Hematopoietic multipotent progenitor cell treated with erythropoietin and hydrocortisone succinate and interleukin-3 and kit ligand, for 8 days (in vitro differentiated cells): Measurements from ENCODE around the gene DRGX.
A peak's percentile ranks its signal among the peaks of the same experiment; 100 is the strongest.

Experiments used
- DNase-seq: peaks from one replicate; pipeline ENCODE4 v3.0.0-alpha.2; 2015

Gene DRGX

DNA sequence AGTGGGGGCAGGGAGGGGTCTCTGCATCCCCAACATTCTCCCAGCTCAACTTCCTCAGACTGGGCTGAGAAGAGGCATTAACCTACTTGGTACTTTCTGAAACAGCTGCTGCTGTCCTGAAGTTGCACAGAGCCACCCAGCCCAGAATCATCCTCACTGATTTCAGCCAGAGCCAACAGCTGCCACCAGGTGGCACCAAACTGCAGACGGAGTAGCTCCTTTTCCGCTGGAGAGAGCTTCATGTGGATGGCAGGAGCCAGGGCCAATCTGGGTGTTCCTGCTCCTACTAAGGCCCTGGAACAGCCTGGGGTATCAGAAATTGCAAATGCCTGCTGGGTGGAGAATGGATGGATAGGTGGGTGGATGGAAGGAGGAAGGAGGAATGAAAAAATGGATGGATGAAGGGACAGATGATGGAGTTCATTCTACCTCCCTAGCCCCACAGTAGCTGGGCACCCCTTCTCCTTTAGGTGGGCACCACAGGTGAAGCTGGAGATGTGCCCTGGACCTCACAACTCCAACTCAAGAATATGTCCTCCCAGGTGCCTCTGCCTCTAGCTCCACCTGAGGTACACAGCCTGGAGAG is 11.8 kb upstream of the DRGX start:
- DNase-seq: peak; percentile 68

DNA sequence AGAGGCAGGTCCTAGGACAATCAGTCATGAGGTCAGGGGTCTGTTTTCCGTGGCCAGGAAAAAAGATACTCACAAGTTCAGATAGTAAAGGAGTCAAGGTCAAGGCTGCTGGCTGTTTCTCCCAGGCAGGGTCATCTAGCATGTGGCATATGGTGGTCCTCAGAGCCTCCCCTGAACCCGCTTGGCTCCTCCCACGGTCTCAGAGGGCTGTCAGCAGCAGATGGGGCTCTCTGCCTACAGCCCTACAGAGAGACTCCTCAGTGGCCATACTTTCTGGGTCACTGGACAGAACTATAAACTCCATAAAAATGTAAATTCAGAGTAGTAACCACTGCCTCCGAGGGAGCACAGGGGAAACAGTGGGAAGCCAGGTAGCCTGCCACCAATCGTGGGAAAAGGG is 11.3 kb upstream of the DRGX start:
- no peak for DNase-seq

DNA sequence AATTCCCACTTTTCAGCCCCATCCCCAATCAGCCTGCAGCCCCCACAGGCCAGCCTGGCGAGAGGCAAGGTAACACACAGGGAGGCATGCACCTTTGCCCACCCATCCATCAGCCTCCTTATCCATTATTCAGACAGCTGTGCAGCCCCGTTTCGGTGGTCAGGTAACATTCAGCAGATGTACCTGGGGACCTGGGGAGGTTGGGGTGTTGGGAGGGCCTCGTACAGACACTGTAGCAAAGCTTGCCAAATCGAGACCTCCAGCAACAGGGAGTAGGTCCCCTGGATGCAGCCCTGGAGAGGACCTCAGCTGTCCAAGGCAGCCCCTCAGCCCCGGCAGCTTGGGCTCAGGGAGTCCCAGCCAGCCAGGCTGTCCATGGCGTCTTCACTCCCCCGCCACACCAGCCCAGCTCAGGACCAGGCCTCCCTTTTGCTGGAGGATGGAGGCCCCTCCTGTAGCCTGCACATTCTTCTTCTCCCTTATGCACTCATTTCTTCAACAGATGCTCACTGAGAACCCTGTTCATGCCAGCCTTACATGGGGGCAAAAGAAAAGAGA is 8.5 kb upstream of the DRGX start:
- DNase-seq: no peak

DNA sequence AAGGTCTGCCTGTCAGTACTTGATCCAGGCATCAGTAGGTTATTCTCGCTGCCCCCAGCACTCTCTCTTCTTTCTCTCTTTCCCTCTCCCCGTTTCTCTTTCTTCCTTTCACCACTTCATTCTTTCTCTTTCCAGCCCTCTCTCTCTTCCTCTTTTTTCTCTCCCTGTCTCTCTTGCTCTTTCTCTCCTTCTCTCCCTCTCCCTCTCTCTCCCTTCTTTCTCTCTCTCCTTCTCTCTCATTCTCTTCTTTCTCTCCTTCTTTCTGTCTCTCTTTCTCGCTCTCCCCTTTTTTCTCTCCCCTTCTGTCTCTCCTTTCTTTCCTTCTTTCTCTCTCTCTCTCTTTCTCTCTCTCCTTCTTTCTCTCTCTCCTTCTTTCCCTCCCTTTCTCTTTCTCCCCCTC is 7.5 kb upstream of the DRGX start:
- no peak for DNase-seq

DNA sequence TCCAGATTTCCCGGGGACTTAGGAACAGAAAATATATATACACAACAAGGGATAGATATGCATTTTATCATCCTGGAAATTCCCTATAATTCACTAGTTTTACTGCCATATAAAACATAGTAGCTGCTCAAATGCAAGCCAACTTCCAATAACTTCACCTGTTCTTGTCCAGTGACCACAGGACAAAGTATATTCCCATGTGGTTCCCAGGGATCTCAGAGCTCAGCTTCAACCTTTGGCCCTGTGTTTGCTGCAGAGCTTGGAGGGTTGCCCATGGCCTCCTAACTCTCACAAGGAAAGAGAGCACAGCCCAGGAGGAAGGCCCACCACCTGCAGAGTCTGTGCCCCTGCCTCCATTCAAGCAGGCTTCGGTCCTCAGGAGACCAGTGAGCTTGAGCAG is 4.5 kb upstream of the DRGX start:
- DNase-seq: no peak

DNA sequence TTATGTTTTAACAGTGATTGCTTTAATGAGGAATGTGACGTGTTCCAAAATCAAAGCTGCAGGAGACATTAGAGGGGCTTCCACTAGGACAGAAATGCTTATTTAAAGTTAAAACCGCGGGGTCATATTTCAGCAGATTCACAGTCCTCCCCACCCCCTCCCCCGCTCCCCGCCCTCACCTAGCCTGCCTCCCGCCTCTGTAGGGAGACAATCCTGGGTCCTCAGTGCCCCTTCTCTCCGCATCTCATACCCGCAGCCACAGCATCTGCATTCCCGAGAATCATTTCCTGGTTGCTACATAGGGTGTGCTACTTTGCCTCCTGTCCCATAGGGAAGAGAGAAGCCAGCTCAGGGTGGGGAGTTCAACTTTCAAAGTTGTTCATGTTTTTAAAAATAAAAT is 3.1 kb upstream of the DRGX start:
- no peak for DNase-seq

DNA sequence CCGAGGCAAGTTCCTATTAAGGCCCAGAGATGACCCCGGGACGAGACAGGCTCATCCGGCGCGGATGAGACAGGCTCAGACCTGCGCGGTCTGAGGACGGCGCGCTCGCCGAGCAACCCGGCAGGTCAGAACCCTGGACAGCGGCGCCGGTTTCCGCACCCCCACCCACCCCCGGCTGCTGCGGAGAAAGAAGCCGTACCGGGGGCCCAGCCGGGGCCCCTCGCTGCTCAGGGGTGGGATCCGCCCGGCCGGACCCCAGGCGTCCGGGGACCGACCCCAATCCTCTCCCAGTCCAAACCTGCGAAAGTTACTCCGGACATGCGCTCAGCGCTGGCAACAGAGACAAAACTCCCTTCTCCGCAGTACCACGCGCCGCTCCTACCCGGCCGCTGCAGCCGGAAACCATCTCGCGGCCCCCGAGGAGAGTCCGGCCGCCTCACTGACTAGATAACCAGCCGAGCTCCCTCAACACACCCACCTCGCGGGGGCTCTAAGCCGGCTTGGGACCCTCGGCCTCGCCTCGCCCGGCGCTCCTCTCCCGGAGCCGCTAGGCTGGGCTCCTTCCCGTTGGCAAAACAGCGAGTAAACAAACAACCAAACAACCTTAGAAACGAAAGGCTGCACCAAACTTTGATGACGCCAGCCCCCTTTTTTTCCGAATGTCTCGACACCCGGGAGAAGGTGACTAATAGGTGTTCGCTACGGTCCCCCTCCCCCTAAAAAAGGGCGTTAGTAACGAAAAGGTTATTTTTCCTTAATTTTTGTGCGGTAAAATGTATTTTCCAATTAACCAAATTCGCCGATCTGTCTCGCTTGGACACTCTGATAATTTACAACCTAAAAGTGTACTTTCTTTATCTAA is 2.3 kb upstream of the DRGX start:
- peak; percentile 8 for DNase-seq

DNA sequence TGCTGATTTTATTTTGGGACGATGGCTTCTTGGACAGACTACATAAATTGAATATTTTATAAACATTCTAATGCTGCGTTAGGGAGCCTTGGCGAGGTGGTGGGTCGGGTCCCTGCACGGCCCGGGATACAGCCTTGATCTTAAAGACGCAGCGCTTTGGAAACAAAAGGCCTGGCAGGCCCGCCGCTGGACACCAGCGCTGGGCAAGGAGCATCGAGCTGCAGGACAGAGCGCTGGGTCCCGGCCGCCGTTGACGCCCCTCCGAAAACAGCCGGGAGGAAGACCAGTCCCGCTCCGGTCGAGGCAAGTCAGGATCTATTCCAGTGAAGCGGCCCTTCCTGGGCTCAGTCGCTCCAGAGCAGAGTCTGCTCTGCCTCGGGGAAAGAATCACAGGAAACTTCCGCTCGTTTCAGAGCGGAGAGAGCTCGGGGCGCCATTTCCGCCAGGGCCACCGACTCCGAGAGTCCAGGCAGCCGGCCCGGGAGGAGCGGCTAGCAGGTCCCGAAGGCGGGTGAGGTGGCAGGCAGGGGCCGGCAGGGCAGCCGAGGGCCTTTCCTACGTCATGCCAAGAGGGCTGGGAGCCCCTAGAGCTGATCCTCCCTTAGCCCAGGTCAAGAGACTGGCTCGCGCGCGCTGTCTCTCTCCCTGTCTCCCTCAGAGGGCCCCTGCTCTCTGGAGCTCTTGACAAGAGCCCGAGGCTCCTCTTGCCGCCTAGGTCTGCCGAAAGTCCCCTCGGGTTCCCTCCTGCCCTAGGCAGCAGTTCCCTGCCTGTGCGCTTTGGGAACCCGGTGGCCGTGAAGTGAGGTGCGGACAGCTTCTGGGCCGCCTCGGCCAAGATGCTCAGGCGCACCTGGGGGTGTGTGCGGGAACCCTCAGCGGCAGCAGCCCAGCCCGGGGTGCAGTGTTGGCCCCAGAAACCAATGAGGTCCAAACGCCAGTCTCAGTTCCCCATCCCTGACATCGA is 1.4 kb upstream of the DRGX start:
- DNase-seq: no peak

DNA sequence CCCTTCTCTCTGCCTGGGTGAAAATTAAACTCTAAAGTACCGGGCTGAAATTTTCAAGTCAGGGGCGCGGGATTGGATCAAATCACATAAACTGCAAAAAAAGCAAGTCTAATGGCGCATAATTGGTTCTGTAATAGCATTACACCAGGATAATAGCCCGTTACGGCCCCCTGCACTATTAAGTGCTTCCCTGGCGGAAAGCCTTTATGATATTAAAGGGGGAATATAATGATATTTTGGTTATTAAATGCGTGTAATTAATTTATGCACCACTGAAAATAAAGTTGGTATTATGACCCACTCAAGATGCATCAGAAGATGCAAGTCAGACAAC is 744 bp upstream of the DRGX start:
- no peak for DNase-seq

DNA sequence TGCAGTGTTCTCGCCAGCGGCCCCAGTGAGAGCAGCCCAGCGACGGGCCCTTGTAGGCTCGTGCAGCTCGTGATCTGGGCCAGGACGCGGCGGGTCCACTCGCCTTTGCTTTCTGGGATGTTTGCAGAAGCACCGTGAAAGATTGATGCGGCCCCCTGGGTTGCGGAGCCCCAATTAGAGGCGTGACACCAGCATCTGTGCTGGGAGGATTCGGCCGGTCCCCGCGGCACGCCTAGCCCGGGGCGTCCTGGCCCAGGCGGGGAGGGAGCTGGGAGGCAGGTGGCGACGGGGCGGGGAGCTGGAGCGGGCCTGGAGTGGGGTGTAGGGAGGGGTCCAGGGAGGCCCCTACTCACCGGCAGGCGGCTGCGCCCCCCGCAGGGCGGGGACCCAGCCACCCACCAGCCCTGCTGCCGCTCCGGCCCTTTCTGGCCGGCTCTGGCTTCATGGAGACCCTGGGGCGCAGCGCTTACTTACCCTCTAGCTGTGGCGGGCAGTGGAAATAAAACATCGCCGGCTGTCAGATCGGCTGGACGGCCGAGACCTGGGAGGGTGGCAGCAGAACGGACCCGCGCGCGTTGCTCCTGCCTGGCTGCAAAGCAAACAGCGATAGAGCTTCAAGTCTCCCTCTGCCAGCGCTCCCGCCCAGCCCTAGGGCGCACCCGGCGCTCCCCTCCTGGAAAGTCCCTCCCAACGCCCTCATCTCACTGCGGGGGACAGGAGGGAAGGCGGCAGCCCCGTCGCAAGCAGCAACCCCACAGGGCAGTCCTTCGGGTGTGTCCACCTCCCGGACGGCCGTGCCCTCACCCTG is 752 bp downstream of the DRGX start:
- no peak for DNase-seq

DNA sequence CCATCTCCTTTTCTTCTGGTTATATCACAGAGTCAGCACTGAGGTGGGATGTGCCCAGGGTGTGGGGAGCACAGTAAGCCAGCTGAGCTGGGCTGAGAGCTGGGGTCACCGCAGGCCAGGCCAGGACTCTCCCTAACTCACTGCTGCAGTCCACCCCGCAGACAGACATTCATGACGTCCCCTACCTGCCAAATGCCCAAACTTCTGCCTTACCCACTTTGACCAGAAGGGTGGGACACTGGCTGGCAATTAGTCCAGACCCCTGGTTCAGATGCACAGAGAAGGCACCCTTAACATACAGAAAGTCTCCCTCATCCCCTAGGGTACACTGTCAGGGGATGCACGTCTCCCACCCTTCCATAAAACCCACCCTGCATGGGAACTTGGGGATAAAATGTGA is 2.1 kb downstream of the DRGX start:
- no peak for DNase-seq

DNA sequence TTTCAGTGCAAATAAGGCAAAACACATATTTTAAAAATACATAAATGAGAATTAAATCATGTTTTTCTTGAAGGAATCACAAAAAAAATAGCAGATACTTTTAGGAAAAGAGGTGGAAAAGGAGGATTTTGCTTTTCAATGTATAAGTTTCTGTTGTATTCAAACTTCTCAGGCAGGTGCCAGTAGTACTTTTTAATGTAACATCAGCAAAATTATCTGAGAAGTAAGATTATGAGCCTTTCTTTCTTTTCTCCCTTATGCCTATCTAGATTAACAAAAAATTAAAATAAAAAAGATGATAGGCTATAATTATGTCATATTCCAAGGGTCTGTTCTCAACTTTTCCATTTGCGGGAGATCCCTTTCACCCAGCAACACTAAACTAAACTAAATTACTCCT is 2.6 kb downstream of the DRGX start:
- DNase-seq: no peak

DNA sequence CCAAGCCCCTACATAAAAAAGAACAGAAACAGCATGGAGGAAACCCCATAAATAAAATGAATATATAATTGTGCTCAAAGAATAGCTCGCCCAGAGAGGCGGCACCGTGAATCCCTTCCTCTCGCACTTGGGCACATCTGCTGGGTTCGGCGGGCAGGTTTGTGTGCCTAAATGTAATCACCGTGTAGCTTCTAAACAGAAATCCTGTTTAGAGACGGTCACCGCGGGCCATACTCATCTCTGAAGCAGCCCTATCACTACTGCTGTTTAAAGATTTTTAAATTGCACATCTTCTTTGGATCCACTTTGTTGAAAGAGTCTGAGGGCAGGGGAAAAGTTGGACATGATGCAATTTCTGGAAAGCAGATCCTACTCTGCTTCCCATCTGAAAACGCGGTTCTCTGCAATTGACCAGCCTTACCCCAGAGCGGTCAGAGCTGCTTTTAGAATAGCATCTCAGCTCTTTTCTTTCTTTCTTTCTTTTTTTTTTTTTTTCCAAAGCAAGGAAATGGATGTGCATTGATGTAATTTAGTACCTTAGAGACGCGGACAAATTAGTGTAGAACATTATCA is 6.4 kb downstream of the DRGX start:
- no peak for DNase-seq

DNA sequence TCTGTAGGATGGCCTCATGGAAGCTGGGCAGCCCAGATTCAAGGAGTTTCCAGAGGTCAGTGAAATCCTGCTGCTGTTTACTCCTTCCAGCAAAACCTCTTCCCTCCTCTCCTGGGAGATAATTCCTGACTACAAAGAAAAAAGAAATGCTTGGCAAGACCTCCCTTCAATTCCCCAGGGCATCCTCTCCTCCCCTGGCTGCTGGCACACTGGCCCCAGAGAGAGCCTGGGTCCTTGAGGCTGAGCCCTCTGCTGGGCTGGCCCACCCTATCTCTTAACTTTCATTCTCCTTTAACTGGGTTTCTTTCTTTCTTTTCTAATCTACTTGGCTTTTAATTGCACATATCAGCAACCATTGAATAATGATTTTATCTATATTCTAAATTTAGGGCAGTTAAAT is 7.7 kb downstream of the DRGX start:
- DNase-seq: no peak

DNA sequence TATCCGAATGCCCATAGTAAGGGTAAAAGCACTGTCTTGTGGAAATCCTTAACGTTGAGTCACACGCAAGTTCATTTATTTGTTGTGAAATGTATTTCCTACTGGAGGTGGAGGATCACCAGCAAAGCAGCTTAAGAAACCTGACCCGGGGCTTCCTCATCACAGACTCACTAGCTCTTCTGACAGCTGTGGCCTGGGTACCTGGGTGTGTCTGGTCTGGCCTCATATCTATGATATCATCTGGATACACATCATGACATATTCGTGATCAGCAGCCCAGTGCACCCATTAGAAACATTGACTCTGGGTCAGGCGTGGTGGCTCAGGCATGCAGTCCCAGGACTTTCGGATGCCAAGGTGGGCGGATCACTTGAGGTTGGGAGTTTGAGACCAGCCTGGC is 8.8 kb downstream of the DRGX start:
- no peak for DNase-seq

DNA sequence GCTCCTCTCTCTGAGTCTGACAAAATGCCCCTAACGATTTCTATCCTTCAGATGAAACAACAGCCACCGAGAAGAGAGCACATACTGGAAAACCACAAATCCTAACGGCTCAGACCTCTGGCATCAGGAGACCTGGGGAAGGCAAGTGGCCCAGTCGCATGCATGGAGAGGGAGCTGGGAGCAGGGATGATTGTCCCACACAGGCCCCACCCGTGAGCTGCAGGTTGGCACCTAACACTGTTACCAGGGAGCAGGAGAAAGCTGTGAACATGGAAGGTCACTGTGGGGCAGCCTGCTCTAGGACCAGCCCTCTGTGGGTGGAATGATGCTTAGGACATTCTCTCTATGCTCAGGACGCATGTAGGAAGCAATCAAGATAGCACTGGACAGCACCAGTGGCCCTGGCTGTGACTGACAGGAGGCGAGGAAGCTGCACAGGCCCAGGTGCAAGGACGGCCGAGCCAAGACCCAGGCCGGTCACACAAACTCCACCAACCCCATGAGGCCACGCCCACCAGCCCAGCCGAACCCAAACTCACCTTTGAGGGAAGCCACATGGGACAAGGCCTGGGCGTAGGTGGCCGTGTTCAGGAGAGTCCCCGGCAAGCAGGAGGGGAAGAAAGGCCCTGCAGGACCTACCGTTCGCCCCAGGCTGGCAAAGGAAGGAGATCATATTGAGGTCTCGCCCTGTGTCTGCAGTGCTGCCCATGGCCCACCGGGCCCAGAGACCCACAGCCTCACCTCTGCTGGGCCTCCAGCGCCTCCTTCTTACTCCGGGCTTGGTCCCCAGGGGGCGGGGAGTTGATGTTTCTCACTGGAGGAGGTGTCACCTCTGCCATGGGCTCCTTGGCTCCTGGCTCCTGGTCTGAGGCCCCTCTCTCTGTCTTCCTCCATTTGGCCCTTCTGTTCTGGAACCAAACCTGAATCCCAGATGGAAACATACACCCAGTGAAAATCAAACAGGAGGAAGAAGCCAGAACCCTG is 9.7 kb downstream of the DRGX start:
- DNase-seq: no peak

DNA sequence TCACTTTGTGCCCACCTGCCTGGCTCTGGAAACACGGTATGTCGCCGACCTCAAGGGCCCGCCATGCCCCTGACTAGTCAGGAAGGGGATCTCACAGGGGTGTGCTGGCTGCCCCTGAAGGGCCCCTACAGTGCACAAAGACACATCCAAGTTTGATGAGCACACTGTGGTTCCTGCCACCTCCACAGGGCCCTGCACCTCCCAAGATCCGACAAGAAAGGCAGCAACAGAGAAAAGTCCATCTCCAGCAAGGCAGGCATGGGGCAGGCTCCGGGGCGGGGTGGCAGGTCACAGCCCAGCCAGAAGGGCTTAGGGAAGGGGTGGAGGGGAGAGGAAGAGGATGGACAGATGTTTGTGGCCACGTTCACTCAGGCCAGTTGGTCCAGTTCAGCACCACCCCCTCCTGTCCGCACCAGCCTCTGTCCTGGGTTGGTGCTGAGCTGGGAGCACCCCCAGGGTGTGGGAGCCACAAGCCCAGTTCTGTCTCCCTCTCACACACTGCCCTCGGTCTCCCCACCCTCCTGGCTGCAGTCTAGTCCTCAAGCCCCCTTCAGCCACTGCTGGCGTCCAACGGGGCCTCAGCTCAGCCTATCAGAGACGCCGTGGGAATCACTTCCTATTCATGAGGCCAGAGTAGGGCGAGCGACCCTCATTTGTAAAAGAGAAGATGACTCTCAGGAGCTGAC is 11.5 kb downstream of the DRGX start:
- DNase-seq: no peak

DNA sequence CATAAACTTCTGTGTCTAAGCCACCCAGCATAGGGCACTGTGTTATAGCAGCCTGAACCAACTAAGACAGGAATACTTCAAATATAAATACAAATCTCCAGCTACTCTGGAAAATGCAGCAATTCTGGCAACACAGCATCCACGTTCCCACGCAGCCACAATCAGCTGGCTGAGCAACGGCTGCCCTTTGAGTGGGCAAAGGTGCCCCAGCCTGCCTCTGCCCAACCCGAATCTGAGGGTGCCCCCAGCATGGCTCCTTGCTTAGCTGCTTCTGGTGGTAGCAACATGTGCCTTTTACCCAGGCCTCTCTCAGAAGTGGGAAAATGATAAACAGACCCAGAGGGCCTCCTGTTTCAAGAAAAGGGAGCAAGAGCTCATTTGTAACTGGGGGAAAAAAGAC is 12.0 kb downstream of the DRGX start:
- DNase-seq: no peak

DNA sequence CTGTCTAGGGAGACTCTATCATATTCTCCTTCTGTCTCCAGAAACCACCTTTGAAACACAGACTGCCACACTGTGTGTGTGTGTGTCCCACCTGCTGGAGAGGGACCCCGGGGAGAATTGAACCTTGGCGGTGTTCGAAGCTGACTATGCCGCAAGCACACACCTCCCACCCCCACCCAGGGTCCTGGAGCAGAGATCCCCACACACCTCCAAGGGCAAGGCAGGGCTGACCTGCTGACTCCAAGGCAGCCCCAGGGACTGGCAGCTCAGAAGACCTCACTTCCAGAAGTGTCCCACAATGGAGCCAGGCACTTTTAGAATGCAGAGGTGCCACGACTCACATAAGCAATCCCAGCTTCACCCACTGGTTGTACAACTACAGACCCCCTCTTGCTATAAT is 13.1 kb downstream of the DRGX start:
- no peak for DNase-seq

DNA sequence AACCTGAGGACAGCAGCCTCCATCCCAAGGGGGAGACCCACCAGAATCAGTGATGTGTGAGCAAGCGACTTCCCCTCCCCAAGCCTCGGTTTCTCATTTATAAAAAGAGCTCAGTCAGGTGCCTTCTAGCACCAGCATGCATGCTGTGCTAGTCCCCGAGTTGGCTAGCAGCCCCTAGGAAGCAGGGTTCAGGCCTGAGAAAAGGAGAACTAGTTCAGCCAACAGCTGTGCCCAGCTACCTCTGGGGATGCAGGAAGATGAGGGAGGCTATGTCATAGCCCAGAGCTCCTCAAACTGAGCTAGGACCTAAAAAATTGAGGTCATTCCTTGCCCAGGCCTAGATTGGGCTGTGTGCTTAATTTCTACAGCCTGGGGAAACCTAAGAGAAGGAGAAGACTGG is 13.7 kb downstream of the DRGX start:
- no peak for DNase-seq
